ENCODE measurements around the gene DST. TPM values are rescaled to one million over a fixed set of nuclear protein-coding genes. Genes with fewer than 3 reads are reported as not detected.

Gene DST
- 77.6 and 106 TPM in 2 replicates for total RNA-seq (2014; rRNA removed; shearing (Covaris generic))

- peak; percentile 70 for DNase-seq (ENCODE audit: low read depth)
Measured at GRCh38 chr6:56642366-56643261, at the start of gene DST. DST (minus strand) TSS chr6:56642889.

- DNase-seq (ENCODE audit: low read depth): no peak
Measured at GRCh38 chr6:56691814-56692213, 49.1 kb upstream of the DST start.

- DNase-seq (ENCODE audit: low read depth): no peak
Measured at GRCh38 chr6:56691286-56691595, 48.6 kb upstream of the DST start.

- peak; percentile 63 for DNase-seq (ENCODE audit: low read depth)
Measured at GRCh38 chr6:56690519-56691285, 48.0 kb upstream of the DST start.

- DNase-seq (ENCODE audit: low read depth): no peak
Measured at GRCh38 chr6:56689663-56690062, 47.0 kb upstream of the DST start.

GRCh38 chr6:56689114-56689513 is 46.4 kb upstream of the DST start:
- no peak for DNase-seq (ENCODE audit: low read depth)

GRCh38 chr6:56688521-56688920 is 45.8 kb upstream of the DST start:
- no peak for DNase-seq (ENCODE audit: low read depth)

GRCh38 chr6:56687551-56687950 is 44.9 kb upstream of the DST start:
- DNase-seq (ENCODE audit: low read depth): no peak

GRCh38 chr6:56686429-56686828 is 43.7 kb upstream of the DST start:
- DNase-seq (ENCODE audit: low read depth): no peak

GRCh38 chr6:56685994-56686393 is 43.3 kb upstream of the DST start:
- DNase-seq (ENCODE audit: low read depth): no peak

- no peak for DNase-seq (ENCODE audit: low read depth)
Measured at GRCh38 chr6:56685102-56685733, 42.5 kb upstream of the DST start.

GRCh38 chr6:56684342-56685101 is 41.8 kb upstream of the DST start:
- DNase-seq (ENCODE audit: low read depth): no peak

- peak; percentile 85 for DNase-seq (ENCODE audit: low read depth)
Measured at GRCh38 chr6:56683882-56684281, 41.2 kb upstream of the DST start.

- no peak for DNase-seq (ENCODE audit: low read depth)
Measured at GRCh38 chr6:56682635-56683034, 39.9 kb upstream of the DST start.

- no peak for DNase-seq (ENCODE audit: low read depth)
Measured at GRCh38 chr6:56677559-56677958, 34.9 kb upstream of the DST start.

- no peak for DNase-seq (ENCODE audit: low read depth)
Measured at GRCh38 chr6:56671651-56672461, 29.2 kb upstream of the DST start.

GRCh38 chr6:56671160-56671559 is 28.5 kb upstream of the DST start:
- DNase-seq (ENCODE audit: low read depth): no peak

- no peak for DNase-seq (ENCODE audit: low read depth)
Measured at GRCh38 chr6:56669041-56669440, 26.4 kb upstream of the DST start.

- DNase-seq (ENCODE audit: low read depth): no peak
Measured at GRCh38 chr6:56668158-56668557, 25.5 kb upstream of the DST start.

- DNase-seq (ENCODE audit: low read depth): no peak
Measured at GRCh38 chr6:56667336-56667735, 24.6 kb upstream of the DST start.

GRCh38 chr6:56664029-56664428 is 21.3 kb upstream of the DST start:
- DNase-seq (ENCODE audit: low read depth): no peak

All from Daoy (cell line).